VCaP (cell line): ENCODE results near the gene TMEM18.
A peak's percentile ranks its signal among the peaks of the same experiment; 100 is the strongest.

Experiments
- H3K27ac ChIP-seq: fragments of 450-650 bp; 2 replicates; pipeline ENCODE4 v1.5.1; 2017
- CTCF ChIP-seq: fragments of 450-650 bp; conservative IDR thresholded peaks from 2 replicates; pipeline ENCODE4 v1.5.1; 2017; ENCODE audit warnings: mild to moderate bottlenecking, moderate library complexity

Gene TMEM18

GRCh38 chr2:717661-718060 lies 40.5 kb upstream of the TMEM18 start:
- no peak for TF ChIP-seq CTCF
- H3K27ac ChIP-seq = no peak overlapping the region

- no peak overlapping the region for H3K27ac ChIP-seq
- peak; percentile 72 for TF ChIP-seq CTCF
Measured at GRCh38 chr2:715854-716560, 38.8 kb upstream of the TMEM18 start.

- no peak for TF ChIP-seq CTCF
- H3K27ac ChIP-seq = no peak overlapping the region
Measured at GRCh38 chr2:715038-715437, 37.8 kb upstream of the TMEM18 start.

GRCh38 chr2:714005-714741 lies 37.0 kb upstream of the TMEM18 start:
- peak; percentile 81 for TF ChIP-seq CTCF
- H3K27ac ChIP-seq = no peak overlapping the region

GRCh38 chr2:710867-711665 lies 33.9 kb upstream of the TMEM18 start:
- H3K27ac ChIP-seq = no peak overlapping the region
- TF ChIP-seq CTCF = no peak

- TF ChIP-seq CTCF = no peak
Measured at GRCh38 chr2:709138-709765, 32.0 kb upstream of the TMEM18 start.

GRCh38 chr2:708667-709066 lies 31.5 kb upstream of the TMEM18 start:
- no peak overlapping the region for H3K27ac ChIP-seq
- no peak for TF ChIP-seq CTCF

More at GRCh38 chr2:709138-709765, 32.0 kb upstream of the TMEM18 start:
- H3K27ac ChIP-seq = no peak overlapping the region
